Lung microvascular endothelial cell (primary cell): ENCODE results near the gene TTC12. TPM values are rescaled to one million over a fixed set of nuclear protein-coding genes. Genes with fewer than 3 reads are reported as not detected.

ENCODE experiments used
- DNase-seq, 2 donors: peaks; one replicate each; pipeline versions ENCODE4 v3.0.0 to v3.0.0-alpha.2; 2010; ENCODE audit warnings: low read depth in 2 of 2
- total RNA-seq: library from RNA; depleted of rRNA; stranded (reverse); fragments of >200 nt; gene quantifications from 2 replicates; pipeline ENCODE4 v1.2.1, GENCODE V29; 2014

TTC12 gene
- total RNA-seq, 1 donor from 2014 or later: 1.6 TPM

DNA sequence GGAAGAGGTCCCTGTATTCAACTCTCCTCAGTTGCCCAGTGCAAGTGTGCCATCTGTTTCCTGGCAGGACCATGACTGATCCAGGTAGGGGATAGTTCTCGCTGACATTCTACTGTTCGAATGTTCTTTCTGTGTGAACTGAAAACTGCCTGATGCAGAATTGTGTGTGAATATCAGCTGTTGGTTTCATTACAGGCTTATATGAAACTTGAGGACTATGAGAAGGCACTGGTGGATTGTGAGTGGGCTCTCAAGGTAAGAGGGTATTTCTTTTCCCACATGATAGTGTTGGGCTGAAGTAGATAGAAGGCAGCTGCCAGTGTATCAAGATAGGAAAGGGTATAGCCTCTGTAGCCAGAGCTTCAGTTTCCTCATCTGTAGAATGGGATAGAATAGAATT, 15.3 kb downstream of the TTC12 start:
- no peak for DNase-seq

DNA sequence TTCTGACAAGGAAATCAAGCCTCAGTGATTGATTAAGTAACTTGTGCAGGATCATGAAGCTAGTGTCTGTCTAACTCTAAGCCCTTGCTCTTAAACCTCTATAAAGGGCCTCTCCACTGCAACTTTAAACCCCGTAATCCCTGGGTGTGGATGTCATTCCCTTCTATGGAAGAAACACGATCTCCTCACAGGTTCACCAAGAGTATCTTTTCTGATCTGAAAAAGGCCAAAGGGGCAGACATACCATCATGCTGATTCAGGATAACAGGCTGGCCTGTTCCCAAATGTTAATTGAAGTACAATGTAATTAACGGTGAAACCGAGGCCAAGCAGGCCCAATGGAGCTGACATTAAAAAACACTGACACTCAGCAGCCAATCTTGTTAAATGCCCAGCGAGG, 17.1 kb downstream of the TTC12 start:
- no peak for DNase-seq

DNA sequence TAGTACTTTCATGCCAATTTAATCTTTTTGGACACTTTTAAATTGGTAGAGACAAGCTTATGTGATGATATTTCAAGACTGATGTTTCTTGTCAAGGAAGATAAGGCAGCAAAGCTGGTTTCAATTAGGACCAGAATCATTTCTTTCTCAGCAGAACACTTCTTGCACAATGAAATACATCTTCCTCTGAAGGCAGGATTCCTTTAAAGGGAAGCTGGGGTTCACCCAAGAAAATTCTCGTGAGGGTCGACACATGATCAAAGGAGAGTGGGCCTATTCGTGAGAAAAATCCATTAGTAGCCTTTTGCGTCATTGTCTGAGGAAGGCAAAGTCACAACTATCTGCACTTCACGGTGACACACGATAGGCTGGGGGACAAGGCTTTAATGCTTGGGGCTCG, 17.6 kb downstream of the TTC12 start:
- no peak for DNase-seq

DNA sequence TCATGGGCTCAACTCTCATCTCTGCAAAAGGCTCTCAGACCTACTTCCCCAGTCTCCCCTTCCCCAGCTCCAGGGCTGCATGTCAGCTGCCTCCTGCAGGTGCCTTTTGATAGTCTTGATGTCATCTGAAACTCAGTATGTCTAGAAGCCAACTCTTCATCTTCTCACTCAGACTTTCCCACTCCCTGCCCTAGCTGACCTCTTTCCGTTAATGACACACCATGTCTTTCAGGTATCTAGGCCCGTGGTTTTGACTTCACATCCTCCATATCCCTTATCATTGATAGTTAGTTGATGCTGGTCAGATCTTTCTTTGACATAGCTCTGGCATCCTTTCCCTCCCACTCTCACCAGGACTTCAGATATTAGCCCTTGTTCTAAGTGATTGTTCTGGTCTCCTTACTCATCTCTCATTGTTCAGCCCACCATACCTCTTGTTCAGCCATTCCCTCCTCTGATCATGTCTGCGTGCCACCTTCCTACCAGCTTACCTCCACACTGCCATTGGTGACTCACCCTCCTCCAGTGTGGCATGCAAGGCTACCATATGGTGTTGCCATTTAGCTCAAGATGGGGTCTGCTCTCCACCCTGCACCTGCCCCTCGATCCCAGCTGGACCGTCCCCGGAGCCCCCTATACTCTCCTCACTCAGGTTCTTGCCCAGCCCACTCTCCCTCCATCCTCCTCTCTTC, 18.4 kb downstream of the TTC12 start:
- DNase-seq: no peak

DNA sequence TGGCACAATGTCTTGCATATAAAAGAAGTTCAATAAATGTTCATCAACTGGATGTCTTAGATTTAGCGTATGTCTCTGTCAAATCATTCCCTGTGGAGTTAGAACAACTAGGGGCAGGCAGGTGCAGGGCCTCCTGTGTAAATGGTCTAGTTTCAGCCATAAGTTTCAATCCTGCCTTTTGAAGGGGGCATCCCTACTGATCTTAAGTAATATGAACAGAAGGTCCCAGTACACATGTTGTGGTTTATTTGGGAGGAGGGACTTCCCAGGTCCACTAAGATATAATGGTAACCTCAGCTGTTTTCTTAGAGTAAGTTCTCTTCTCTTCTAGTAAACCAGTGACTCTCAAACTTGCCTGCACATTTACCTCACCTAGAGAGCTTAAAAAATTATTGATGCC, 19.8 kb downstream of the TTC12 start:
- no peak for DNase-seq

DNA sequence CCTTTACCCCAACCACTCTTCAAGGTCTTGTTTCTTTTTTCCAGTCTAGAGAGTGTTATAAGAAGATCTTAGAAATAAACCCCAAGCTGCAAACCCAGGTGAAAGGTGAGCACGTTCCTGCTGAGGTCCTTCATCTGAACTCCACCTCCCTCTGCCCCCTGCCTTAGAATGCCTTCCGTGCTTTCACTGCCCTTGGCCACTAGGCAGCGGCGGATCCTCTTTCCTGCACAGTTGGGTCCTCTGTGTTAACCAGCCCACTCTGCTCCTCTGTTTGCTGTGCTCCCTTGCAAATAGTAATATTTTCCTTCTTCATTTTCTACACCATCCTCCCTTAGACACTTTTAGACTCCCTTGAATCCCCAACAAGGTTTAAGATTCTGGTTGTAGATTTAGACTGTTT, 24.3 kb downstream of the TTC12 start:
- DNase-seq: no peak

DNA sequence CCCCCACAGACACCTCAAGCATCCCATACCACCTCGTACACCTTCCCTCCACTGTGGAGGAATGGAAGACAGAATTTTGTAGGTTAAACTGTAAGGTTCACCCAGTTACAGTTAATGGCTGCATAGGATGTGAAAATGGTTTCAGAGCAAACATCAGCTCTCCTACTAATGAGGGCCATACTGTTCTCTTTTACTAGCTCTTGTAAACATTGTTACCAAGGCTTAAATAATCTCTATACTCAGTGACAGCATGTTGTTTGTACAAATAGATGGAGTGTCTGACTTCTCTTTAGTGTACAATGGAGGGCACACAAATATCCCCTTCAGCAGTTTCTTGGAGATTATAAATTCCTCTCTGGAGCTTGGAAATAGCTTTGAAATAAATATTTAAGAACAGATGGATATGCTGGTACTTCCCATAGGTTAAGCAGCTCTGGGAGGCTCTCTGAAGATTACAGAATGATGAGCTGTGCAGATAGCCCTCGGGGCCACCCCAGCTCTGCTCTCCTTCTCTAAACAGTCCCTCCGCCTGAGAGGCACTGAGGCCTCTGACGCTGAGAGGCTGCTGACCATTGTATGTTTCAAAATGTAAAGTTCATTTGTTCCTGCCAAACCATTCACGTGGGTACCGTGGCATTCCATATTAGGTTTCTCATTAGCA, 25.7 kb downstream of the TTC12 start:
- DNase-seq: no peak

DNA sequence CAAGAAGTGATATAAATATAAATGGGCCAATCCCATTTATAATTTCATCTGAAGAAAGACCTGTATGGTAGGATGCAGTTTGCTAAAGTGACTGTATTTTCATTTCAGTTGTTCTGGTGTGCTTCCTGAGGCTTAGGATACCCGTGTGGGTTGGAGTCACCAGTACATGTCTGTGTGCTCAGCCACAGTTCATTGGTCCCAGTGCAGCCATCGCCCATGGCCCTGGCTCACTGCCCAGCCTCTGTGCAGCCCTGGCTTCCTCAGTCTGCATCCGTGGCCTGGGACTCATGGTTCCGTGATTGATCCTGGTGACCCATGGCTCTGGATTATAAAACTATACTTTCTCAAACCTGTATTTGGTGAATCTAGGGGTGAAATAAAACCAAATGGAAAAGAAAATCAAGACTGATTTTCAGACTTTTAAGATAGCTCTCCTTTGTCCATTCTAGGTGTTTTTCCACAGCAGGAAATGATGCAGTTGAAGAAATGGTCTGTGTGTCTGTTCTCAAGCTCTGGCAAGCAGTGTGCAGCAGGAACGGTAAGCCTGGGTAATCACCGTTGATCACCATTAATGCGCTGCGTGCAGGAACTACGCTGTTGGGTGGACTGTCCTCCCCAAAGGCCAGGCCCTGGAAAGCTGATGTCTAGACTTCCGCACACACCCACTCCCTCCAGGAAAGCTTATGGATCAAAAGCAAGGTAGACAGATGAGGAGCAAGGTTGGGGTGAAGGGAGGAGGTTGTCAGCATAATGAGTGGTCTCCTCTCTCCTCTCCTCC, 27.2 kb downstream of the TTC12 start:
- peak; percentile 33 to 77 for DNase-seq

DNA sequence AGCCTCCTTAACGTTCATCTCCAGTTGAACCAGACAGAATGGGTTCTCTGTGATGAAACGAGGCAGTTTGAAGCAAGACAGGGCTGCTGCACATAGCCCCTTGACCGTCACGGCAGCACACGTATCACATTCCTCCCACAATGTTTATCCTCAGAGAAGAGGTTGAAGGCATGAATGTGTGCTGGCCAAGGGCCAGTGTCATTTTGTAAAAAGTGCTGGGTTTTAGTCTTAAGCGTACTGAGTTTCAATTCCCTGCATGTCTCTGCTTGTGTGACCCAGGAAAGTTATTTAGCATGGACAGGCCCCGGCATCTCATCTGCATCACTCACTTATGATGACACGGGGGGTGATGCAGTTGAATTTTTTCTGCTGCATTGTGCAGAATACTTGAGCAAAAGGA, 31.6 kb downstream of the TTC12 start:
- DNase-seq: no peak

DNA sequence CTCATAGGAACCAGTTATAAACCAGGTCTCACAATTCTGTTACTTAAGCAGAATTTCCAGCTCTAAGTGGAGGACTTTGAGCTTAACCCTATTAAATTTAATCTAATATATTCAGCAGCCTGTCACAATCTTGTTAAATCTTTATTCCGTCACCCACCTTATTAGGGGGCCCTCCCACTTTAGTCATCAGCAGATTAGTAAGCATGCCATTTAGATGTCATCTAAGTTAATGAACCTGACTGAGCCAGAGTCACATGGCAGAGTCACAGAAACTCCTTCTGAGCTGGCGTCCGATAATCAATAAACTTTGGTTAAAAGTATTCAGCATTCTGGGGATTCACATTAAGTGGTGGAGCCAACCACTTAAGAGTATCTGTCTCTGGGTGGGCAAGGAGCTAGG, 35.1 kb downstream of the TTC12 start:
- no peak for DNase-seq

DNA sequence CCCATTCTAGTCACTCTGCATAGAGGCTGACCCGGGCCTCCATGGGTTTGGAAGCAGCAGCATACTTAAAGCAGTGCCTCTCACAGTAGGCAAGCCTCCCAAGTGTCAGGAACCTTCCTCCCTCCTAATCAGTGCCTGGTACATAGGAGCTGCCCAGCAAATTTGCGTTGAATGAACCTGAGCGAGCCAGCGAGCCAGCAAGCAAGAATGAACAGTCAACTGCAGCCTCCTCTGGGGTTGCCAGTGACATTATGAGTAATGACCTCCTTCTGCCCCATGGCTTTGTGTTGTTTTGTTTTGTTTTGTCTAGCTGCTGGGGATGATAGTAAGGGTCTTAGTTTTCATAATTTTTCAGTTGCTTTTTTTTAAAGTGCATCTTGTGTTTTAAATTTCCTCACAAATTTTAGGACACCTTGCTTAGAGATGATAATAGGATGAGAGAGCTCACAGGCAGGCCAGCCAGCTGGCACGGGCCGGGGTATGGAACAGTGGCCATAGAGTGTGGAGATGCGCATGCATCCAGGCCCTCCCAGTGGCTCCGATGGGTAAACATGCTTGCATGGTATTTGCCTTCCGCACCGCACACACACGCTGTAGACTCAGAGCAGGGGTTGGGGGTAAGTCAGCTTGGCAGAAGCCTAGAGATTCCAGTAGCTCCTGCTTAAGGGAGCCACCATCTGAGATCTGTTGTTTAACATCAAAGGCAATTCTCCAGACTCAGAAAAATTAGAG, 36.1 kb downstream of the TTC12 start:
- no peak for DNase-seq

DNA sequence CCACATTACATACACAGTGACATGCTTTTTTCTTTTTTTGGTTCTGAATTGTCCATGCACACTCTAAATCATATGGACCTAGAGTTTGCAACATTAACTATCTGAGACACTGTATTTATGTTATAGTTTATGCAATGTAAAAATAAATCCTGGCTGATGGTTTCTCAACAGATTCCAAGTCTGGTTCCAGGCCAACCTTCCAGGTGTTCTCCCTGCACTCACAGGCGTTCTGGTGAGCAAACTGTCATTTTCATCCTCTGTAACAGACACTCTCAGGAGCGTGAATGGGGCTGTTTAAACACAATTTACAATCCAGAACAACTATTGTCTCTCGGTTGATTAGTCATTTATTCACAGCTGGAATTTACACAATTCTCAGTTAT, 36.7 kb downstream of the TTC12 start:
- no peak for DNase-seq

DNA sequence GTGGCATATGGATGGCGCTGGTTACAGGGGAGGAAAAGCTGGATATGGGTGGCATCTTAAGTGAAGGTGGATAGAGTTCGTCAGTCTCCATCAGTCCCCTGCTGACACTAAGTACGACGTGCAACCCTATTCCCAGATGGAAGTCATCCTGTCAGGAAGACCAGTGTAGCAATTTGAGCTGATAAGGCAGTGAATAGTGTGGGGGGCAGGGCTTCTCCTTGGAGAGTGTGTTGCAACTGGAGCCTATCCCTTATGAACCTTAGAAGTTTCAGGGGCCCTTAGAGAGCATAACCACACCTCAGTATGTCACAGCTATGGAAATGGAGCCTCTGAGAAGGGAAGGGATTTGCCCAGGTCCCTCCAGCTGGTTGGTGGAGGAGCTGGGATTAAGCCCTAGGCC, 37.1 kb downstream of the TTC12 start:
- DNase-seq: no peak

DNA sequence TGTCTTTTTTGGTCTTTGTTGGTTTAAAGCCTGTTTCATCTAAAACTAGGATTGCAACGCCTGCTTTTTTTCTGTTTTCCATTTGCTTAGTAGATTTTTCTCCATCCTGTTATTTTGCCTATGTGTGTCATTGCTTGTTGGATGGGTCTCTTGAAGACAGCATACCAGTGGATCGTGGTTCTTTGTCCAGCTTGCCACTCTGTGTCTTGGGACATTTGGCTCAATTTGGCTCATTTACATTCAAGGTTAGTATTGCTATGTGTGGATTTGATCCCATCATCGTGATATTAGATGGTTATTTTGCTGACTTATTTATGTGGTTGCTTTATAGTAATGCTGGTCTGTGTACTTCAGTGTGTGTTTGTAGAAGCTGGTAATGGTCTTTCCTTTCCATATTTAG, 41.8 kb downstream of the TTC12 start:
- DNase-seq: peak in 1 of 2 donors; percentile 11

DNA sequence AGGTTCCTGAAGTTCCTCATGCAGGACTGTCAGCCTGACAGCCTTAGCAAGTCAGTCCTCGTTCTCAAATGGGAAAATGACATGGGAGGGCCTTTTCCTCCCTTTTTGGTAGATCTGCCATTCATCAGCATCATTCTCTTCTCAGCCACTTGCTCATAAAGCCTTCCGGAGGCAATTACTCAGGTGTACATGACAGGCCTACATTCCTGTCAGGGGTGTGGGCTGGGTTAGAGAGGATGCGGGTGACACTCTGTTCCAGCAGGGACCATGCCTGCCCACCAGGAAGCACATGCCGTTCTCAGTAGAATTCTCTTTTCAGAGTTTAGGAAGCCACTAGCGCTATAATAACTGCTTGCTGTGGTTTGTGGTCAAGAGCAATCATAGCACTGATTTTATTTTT, 49.0 kb downstream of the TTC12 start:
- no peak for DNase-seq

DNA sequence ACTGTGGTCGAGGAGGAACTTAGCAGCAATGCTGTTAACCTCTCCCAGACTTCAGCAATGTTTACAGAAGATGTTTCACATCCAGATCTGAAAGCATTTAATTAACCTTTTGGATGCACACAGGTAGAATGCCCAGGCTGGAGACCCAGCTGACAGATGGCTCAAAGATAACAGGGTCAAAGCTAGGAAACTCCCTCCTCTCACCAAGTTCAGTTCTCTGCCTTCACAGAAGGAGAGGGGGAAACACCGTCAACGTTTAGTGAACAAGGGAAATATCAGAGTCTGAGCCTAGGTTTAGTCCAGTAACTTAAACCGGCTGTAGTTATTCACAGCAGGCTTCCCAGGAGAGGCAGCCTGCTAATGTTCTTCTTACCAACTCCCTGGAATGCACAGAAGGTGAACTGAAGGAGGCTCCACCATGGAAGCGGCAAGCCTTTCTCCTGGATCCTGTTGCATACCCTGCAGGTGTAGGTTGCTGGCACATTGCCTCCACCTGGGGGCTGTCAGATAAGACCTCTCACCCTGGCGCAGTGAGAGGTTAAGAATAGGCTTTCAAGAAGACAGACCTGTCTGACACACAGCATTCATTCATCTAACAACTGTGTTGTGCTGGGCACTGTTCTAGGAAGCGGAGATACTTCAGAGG, 49.7 kb downstream of the TTC12 start:
- DNase-seq: no peak

DNA sequence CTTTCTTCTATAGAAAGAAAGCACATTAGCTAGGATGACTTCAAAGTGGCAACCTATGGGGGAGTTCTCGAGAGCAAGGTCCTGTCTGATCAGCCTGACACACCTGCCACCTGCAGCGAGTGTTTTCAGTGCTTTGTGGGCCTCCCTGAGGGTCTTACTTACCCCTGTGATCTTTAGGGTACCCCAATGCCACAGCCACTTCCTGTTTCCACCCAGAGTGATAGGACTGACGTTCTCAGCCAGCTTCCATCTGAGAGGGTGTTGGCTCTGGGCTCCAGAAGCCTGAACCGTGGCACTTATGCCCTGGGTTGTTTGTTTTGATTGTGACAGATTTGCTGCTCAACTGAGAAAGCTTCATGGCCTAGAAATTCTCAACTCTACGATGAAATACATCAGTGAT, 51.5 kb downstream of the TTC12 start:
- no peak for DNase-seq

DNA sequence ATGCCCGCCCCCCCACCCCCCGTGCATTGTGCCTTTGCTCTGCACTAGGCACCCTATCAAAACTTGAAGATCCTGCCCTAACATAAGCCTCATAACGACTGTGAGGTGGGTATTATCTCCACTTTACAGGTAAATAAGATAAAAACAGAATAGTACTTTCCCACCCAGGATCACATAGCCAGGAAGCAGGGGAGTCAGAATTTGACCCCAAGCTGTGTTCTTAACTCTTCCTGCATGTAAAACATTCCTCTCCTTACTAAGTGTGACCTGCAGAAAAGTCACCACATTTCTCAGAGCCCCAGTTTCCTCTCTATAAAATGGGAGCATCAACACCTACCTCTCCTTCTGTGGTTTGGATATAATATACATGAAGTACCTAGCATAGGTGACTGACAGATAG, 55.0 kb downstream of the TTC12 start:
- no peak for DNase-seq

DNA sequence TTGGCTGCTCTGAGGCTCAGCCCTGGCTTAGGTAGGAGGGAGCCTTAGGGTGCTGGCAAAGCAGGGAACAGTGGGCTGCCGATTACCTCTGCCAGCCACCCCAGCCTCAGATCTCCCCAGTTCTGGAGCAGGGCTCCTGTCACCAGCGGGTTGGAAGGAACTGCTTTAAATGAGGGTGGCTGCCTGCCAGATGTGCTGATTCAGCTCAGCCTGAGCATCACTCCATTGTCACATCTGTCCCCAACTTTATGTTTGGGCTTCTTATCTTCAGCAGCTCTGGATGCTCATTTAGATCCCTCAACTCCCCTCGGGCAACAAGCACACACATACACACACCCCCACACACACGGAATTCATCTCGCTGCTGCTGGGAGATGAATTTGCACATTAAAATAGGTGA, 56.3 kb downstream of the TTC12 start:
- DNase-seq: no peak

DNA sequence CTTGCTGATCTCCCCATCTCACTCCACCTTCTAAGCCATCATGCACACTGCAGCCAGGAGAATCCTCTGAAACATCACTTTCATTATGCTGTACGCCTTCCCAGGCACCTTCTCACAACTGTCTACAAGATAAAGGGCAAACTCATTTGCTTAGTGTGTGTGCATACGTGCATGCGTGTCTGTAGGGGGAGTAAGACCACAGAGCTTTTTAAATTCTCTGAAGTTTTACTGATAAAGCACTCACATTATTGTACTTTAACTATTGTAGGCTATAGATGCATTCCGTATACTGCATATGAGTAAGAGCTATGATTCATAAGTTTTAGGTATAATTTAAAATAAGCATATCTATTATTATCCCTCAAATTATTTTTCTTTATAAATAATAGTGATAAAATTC, 57.9 kb downstream of the TTC12 start:
- no peak for DNase-seq

DNA sequence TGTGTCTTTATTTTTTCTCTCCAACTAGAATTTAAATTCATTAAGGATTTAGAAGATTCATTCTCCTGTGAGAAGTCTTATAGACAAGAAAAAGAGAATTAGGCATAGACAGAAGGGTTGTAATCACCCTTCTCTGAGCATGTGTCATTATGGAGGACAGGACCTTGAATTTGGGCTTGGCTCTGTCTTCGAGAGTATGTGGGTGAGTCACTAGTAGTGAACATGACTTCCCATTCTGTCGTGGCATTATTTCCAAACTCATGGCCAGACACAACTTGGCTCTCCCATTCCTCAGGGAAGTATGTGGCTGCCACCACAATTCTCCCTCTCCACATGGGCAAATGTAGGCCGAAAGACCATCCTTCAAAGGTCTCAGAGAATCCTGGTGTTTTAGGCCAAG, 58.9 kb downstream of the TTC12 start:
- peak in 1 of 2 donors; percentile 34 for DNase-seq
